Thyroid gland (tissue), 4 donors: ENCODE results near the gene THSD7B. TPM values are rescaled to one million over a fixed set of nuclear protein-coding genes. Genes with fewer than 3 reads are reported as not detected.

ENCODE experiments used
- DNase-seq, 2 donors: peaks; one replicate each; pipeline ENCODE4 v3.0.0-alpha.2; 2019
- H3K27ac ChIP-seq, 3 donors: fragments of 200-600 bp; sonication (generic); 1 replicate in 2 of 3; 2 replicates in 1 of 3; pipeline ENCODE4 v1.5.1; 2016 to 2019; ENCODE audit warnings: mild to moderate bottlenecking in 1 of 3, moderate library complexity in 1 of 3
- H3K27me3 ChIP-seq: fragments of 200-600 bp; sonication (generic); one replicate; pipeline ENCODE4 v1.5.1; 2019
- H3K36me3 ChIP-seq, 2 donors: fragments of 200-600 bp; sonication (generic); one replicate each; pipeline ENCODE4 v1.5.1; 2016 to 2019
- H3K4me1 ChIP-seq, 2 donors: fragments of 200-600 bp; sonication (generic); one replicate each; pipeline ENCODE4 v1.5.1; 2017 to 2019
- H3K4me3 ChIP-seq, 3 donors: fragments of 200-600 bp; sonication (generic); replicated peaks in 1 of 3; 1 replicate in 2 of 3; 2 replicates in 1 of 3; pipeline ENCODE4 v1.5.1; 2016; ENCODE audit warnings: mild to moderate bottlenecking in 1 of 3
- H3K9me3 ChIP-seq: fragments of 200-600 bp; sonication (generic); one replicate; pipeline ENCODE4 v1.5.1; 2017
- CTCF ChIP-seq, 6 experiments: fragments of 200-600 bp in 3 of 6; fragments of 450-650 bp in 3 of 6; sonication (generic) in 3 of 6; IDR thresholded peaks; one replicate each; pipeline ENCODE4 v1.5.1; 2016 to 2019; ENCODE audit warnings: antibody characterized with exemption in 6 of 6, mild to moderate bottlenecking in 2 of 6, inconsistent platforms in 1 of 6, moderate library complexity in 1 of 6
- POLR2A ChIP-seq, 2 donors: fragments of 450-650 bp; IDR thresholded peaks; one replicate each; pipeline ENCODE4 v1.6.1; 2017; ENCODE audit warnings: antibody characterized with exemption in 2 of 2, mild to moderate bottlenecking in 2 of 2, moderate library complexity in 1 of 2
- WGBS, 2 donors: methylation state at CpG; one replicate each; pipeline ENCODE4 v1.1.5; 2017; 5-methylcytosine and 5-hydroxymethylcytosine counted together
- intact Hi-C: fragments of 100-400 bp; cut with DNase I; formaldehyde crosslinking; loops from one replicate; pipeline ENCODE4 v1.15.1; 2023
- total RNA-seq, 4 donors: library from RNA; depleted of rRNA; stranded (reverse); fragments of >200 nt; gene quantifications; one replicate each; pipeline ENCODE4 v1.2.3, GENCODE V29; 2016

The THSD7B gene
- total RNA-seq, 4 donors from 2014 or later, result 0.29 to 1.2 (median 0.92) TPM

GRCh38 chr2:137039482-137040152 lies 274.3 kb downstream of the THSD7B start:
- intact Hi-C loops, result no loop called here
- Histone ChIP-seq H3K27ac (no peak overlapping the region), H3K4me3 (no peak overlapping the region), H3K36me3 (no peaks in the 10 kb centered on the region), H3K27me3 (no peaks in the 10 kb centered on the region), H3K9me3 (no peaks in the 10 kb centered on the region), H3K4me1 (no peaks in the 10 kb centered on the region)
- DNase-seq, result no peak
- WGBS, 2 donors, result 68 to 75% methylated on average over 2 of the region's 2 CpGs
- no peak for TF ChIP-seq POLR2A (IDR thresholded peaks at IDR 0.05)
- TF ChIP-seq CTCF (IDR thresholded peaks at IDR 0.05), result no peak

GRCh38 chr2:137047369-137047768 lies 282.0 kb downstream of the THSD7B start:
- H3K27me3 ChIP-seq, result no peaks in the 10 kb centered on the region
- H3K9me3 ChIP-seq, result no peaks in the 10 kb centered on the region
- 78 to 86% methylated on average over 5 of the region's 5 CpGs for WGBS, 2 donors
- no peak overlapping the region for H3K27ac ChIP-seq
- H3K36me3 ChIP-seq, result no peaks in the 10 kb centered on the region
- DNase-seq, result no peak
- TF ChIP-seq POLR2A (IDR thresholded peaks at IDR 0.05), result no peak
- no peak for TF ChIP-seq CTCF (IDR thresholded peaks at IDR 0.05)
- intact Hi-C loops, result no loop called here
- no peak overlapping the region for H3K4me3 ChIP-seq
- no peaks in the 10 kb centered on the region for H3K4me1 ChIP-seq

DNA sequence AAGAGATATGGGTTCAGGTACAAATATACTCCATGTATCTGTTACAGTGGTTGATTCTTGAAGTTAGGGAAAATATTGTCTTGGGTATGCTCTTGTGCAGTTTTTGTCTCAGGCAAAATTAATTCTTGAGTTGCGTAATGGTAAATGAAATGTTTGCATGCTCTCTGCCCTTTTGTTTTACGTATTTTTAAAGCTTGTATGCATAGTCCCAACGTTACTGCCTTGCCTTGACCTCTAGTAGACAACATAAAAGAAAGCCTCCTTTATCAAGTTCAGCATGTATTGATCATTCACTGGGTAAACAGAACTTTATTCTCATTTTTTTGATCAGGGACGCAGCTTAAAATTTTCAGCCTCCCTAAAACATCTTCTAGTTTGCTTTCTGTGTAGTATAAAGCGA lies 283.1 kb downstream of the THSD7B start:
- Histone ChIP-seq H3K9me3 (no peaks in the 10 kb centered on the region), H3K4me3 (no peak overlapping the region), H3K4me1 (no peaks in the 10 kb centered on the region), H3K27ac (no peak overlapping the region), H3K27me3 (no peaks in the 10 kb centered on the region), H3K36me3 (no peaks in the 10 kb centered on the region)
- intact Hi-C loops, result no loop called here
- no peak for DNase-seq
- WGBS, 2 donors, result 80 to 83% methylated on average over 5 of the region's 5 CpGs
- no peak for TF ChIP-seq CTCF (IDR thresholded peaks at IDR 0.05)
- TF ChIP-seq POLR2A (IDR thresholded peaks at IDR 0.05), result no peak

DNA sequence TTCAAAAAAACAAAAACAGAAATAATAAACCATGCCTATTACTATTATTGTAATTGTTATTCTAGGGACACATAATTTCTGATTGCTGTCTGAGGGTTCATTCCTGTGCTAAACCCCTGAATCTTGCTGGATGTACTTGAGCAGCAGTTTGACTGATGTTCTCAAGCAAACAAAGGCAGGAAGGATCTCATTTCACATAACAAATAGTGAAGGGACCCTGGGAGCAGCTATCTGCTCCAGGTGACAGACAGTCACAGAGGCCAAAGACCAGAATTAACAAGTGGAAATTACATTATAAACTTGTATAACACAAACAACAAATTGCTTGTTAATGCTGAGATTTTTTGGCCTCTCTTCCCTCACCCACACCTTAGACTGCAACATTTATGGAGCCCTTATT lies 284.2 kb downstream of the THSD7B start:
- Histone ChIP-seq H3K9me3 (no peaks in the 10 kb centered on the region), H3K4me3 (no peak overlapping the region), H3K27me3 (no peaks in the 10 kb centered on the region), H3K27ac (no peak overlapping the region), H3K36me3 (no peaks in the 10 kb centered on the region), H3K4me1 (no peaks in the 10 kb centered on the region)
- intact Hi-C loops, result no loop called here
- DNase-seq, result no peak
- TF ChIP-seq POLR2A (IDR thresholded peaks at IDR 0.05) (no peak), CTCF (IDR thresholded peaks at IDR 0.05) (no peak)

GRCh38 chr2:137050949-137051348 lies 285.6 kb downstream of the THSD7B start:
- WGBS, 2 donors, result 85 to 91% methylated on average over 2 of the region's 2 CpGs
- Histone ChIP-seq H3K9me3 (no peaks in the 10 kb centered on the region), H3K4me3 (no peak overlapping the region), H3K27ac (no peak overlapping the region), H3K27me3 (no peaks in the 10 kb centered on the region), H3K4me1 (no peaks in the 10 kb centered on the region), H3K36me3 (no peaks in the 10 kb centered on the region)
- TF ChIP-seq POLR2A (IDR thresholded peaks at IDR 0.05), result no peak
- no peak for TF ChIP-seq CTCF (IDR thresholded peaks at IDR 0.05)
- intact Hi-C loops, result no loop called here
- no peak for DNase-seq
